ENCODE measurements around the gene RLN2. TPM values are rescaled to one million over a fixed set of nuclear protein-coding genes. Genes with fewer than 3 reads are reported as not detected.
"Not testable (repeated sequence)": the region's sequence is repeated elsewhere in the genome, so short reads cannot be mapped to it uniquely, and the experiment has no call there.

RLN2 gene
- total RNA-seq: 1.1 and 1.5 TPM in 2 replicates

GRCh38 chr9:5303840-5304795 lies at the start of gene RLN2:
TSS of gene RLN2 (minus strand) at chr9:5304716. CDS start at chr9:5304580, 136 bp downstream.
- H3K27me3 Mint-ChIP-seq (ENCODE audit: insufficient read depth); H3K36me3 Mint-ChIP-seq (ENCODE audit: low read depth); H3K9me3 Mint-ChIP-seq; DNase-seq (ENCODE audit: low spot score): not testable (repeated sequence)
- Mint-ChIP-seq H3K27ac (peak within 1 kb of the TSS; percentile 26), H3K4me3 (peak within 1 kb of the TSS; percentile 52), H3K4me1 (ENCODE audit: low read depth) (peaks cover 14% of the 10 kb centered on the region)
- intact Hi-C loops (cut with micrococcal nuclease): loop anchor here (10.0 kb wide), 2 partner anchors 121 to 301 kb away; no protein-coding TSS in a partner anchor

GRCh38 chr9:5354184-5354583 lies 49.7 kb upstream of the RLN2 start:
- H3K27ac Mint-ChIP-seq: no peak overlapping the region
- DNase-seq (ENCODE audit: low spot score): no peak
- peaks cover 22% of the 10 kb centered on the region for H3K9me3 Mint-ChIP-seq
- peaks cover 23% of the 10 kb centered on the region for H3K36me3 Mint-ChIP-seq (ENCODE audit: low read depth)
- intact Hi-C loops (cut with micrococcal nuclease): loop anchor here (5.0 kb wide), 1 partner anchor 37 kb away; no protein-coding TSS in a partner anchor
- H3K4me1 Mint-ChIP-seq (ENCODE audit: low read depth): peaks cover 29% of the 10 kb centered on the region
- no peak overlapping the region for H3K4me3 Mint-ChIP-seq
- H3K27me3 Mint-ChIP-seq (ENCODE audit: insufficient read depth): no peaks in the 10 kb centered on the region

DNA sequence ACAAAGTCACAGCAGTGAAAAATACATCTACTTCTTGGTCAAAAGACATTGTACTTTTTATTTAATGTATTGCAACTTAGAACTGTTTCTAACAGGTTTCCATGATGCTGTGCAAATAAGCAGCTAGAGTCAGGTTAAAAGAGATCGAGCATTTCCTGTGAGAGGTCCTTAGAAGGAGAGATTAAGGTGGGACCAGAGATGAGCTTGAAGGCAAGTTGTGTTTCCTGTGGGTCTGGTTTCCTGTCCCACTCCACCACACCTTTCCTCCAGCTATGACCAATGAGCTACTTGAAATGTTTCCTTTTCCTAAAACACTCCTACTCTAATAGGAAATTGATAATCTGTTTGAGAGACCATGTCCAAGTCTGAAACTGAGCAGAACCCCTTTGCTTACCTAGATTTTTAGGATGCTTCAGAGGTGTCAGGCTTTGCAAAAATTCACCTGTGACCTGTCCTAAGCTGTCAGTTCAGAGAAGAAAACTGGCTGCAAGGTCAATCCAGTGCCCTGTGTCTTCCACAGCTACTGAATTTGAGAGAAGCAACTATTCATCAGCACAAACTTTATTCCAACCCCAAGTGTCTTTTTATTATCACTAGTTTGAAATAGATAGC lies 48.2 kb upstream of the RLN2 start:
- H3K27ac Mint-ChIP-seq: no peak overlapping the region

DNA sequence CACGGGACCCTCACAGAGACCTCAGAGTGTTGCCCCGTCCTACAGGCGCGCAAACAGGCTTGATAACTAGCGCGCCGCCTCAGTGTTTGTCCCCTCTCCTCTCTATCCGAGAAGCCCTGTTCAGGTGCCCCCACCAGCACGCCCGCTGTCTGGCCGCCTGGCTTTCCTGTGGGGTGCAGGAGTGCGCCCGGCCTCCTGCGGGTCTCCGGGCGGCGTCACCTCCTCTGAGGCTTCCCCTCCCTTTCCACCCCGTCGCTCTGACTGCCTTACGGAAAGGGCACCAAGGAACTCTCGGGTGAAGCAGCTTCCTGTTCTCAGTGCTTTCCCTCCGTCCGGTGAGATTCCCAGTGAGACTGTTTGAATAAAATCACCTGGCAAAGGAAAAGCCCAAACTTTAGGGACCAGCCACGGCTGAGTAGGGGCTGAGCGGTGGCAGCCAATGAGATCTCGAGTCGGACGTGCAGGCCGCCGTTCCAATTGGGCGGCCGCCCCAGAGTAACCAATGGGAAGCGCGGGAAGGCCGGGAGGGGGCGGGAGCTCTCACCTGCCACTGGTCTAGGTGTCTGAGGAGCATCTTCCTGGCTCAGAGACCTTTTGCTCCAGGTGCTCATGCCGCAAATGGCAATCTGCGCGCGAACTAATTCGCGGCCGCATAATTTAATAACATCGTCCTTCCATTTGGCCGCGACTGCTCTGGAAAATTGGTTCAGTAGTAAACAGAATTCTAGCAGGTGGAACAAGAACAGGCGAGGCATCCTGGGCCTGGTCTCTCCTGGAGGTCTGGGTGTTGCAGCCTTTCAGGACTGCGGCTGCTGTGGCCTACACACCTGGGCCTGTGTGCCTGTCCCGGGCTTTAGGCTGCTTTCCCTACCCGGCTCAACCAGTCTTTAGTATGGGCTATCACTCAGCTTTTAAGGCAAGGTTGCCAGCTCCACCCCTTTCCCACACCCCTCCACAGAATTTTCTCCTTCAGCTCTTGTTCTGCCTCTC lies 34.8 kb upstream of the RLN2 start, which contains the start of gene RLN1:
RLN1 (minus strand) TSS at position 885 of the 990 bp plus-strand sequence; CDS start at position 755, 130 bp downstream.
- not testable (repeated sequence) for H3K9me3 Mint-ChIP-seq; H3K36me3 Mint-ChIP-seq (ENCODE audit: low read depth); DNase-seq (ENCODE audit: low spot score); H3K27me3 Mint-ChIP-seq (ENCODE audit: insufficient read depth)
- Mint-ChIP-seq H3K4me3 (peak within 1 kb of the TSS; percentile 49), H3K27ac (peak within 1 kb of the TSS; percentile 49), H3K4me1 (ENCODE audit: low read depth) (peaks cover 31% of the 10 kb centered on the region)
- intact Hi-C loops (cut with micrococcal nuclease): loop anchor here (5.0 kb wide), 1 partner anchor 38 kb away; no protein-coding TSS in a partner anchor

More for the DNA sequence above, 48.2 kb upstream of the RLN2 start:
- Mint-ChIP-seq H3K9me3 (peaks cover 28% of the 10 kb centered on the region), H3K4me3 (no peak overlapping the region), H3K36me3 (ENCODE audit: low read depth) (peaks cover 20% of the 10 kb centered on the region), H3K4me1 (ENCODE audit: low read depth) (peaks cover 29% of the 10 kb centered on the region), H3K27me3 (ENCODE audit: insufficient read depth) (no peaks in the 10 kb centered on the region)
- intact Hi-C loops (cut with micrococcal nuclease): loop anchor here (1.0 to 5.0 kb wide), 2 partner anchors 12 to 35 kb away; no protein-coding TSS in a partner anchor
- no peak for DNase-seq (ENCODE audit: low spot score)

DNA sequence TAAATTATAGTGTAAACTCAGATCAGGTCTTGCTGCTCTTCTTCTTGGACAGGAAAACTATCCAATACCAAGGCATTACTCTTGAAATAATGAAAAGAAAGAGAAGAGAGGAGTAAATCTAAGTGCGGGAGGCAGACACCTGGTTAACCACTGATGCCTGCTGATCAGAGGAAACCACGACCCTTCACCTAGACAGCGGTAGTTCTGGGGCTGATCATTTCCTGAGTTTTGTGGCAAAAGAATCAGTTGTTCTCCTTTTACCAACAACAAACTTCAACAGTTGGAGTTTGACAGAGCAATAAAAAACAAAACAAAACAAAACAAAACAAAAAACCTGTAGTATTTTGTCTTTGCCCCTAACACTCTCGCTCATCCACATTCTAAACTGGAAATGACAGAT lies 32.2 kb upstream of the RLN2 start:
- Mint-ChIP-seq H3K9me3 (no peaks in the 10 kb centered on the region), H3K36me3 (ENCODE audit: low read depth) (peaks cover 17% of the 10 kb centered on the region), H3K4me3 (no peak overlapping the region), H3K4me1 (ENCODE audit: low read depth) (peaks cover 36% of the 10 kb centered on the region), H3K27me3 (ENCODE audit: insufficient read depth) (no peaks in the 10 kb centered on the region), H3K27ac (no peak overlapping the region)
- DNase-seq (ENCODE audit: low spot score): peak; percentile 23
- intact Hi-C loops (cut with micrococcal nuclease): loop anchor here (5.0 kb wide), 1 partner anchor 41 kb away; no protein-coding TSS in a partner anchor

- intact Hi-C loops (cut with micrococcal nuclease): not testable (repeated sequence)
Measured at GRCh38 chr9:5331276-5331675, 26.8 kb upstream of the RLN2 start.

GRCh38 chr9:5326893-5327548 lies 22.5 kb upstream of the RLN2 start:
- intact Hi-C loops (cut with micrococcal nuclease): no loop called here

More at GRCh38 chr9:5331276-5331675, 26.8 kb upstream of the RLN2 start:
- H3K9me3 Mint-ChIP-seq; H3K27me3 Mint-ChIP-seq (ENCODE audit: insufficient read depth); DNase-seq (ENCODE audit: low spot score); H3K4me3 Mint-ChIP-seq; H3K27ac Mint-ChIP-seq: not testable (repeated sequence)
- H3K4me1 Mint-ChIP-seq (ENCODE audit: low read depth): peaks cover 16% of the 10 kb centered on the region
- peaks cover 30% of the 10 kb centered on the region for H3K36me3 Mint-ChIP-seq (ENCODE audit: low read depth)

DNA sequence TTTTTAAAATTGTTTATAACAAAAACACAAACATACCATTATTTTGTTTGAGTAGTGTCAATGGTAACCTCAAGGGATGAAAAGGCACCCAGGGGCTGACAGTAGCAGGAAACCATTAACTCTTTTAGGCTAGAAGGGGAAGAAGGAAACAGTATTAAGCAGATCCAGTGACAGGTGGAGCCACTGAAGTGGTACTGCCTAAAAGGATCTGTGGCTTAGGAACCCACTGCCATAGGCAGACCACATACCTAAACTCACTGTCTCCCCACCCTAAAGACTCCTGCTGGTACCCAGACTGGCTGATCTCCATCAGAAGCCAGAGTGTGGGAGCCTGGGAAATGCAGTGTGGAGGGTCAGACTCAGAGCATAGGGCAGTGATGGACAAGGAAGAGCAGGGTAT lies 21.7 kb upstream of the RLN2 start:
- Mint-ChIP-seq H3K4me1 (ENCODE audit: low read depth) (peaks cover 5% of the 10 kb centered on the region), H3K4me3 (no peak overlapping the region), H3K9me3 (no peaks in the 10 kb centered on the region), H3K36me3 (ENCODE audit: low read depth) (peaks cover 11% of the 10 kb centered on the region), H3K27ac (no peak overlapping the region), H3K27me3 (ENCODE audit: insufficient read depth) (no peaks in the 10 kb centered on the region)
- DNase-seq (ENCODE audit: low spot score): no peak
- intact Hi-C loops (cut with micrococcal nuclease): no loop called here

More at GRCh38 chr9:5326893-5327548, 22.5 kb upstream of the RLN2 start:
- DNase-seq (ENCODE audit: low spot score): peak; percentile 15
- Mint-ChIP-seq H3K4me3 (no peak overlapping the region), H3K27ac (no peak overlapping the region), H3K27me3 (ENCODE audit: insufficient read depth) (no peaks in the 10 kb centered on the region), H3K4me1 (ENCODE audit: low read depth) (peaks cover 5% of the 10 kb centered on the region), H3K9me3 (no peaks in the 10 kb centered on the region), H3K36me3 (ENCODE audit: low read depth) (peaks cover 15% of the 10 kb centered on the region)

DNA sequence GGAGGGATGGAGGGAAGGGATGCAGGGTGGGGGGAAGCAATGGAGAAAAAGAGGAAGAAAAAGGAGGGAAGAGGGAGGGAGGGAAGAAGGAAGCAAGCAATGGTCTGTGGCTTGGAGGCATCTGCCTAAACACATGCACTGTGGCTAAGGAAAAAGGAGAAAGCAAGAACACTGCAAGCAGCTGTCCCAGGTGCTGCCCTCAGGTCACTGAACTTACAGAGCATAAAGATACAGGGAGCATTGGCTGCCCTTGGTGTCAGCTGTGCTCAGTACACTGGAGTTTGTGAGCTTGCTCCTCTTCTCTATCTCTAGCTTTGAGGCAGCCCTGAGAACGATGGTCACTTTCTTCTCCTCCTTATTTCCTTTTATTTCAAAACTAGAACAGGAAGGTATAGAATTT lies 17.1 kb upstream of the RLN2 start:
- H3K4me3 Mint-ChIP-seq; H3K27ac Mint-ChIP-seq; H3K4me1 Mint-ChIP-seq (ENCODE audit: low read depth); intact Hi-C loops (cut with micrococcal nuclease); H3K36me3 Mint-ChIP-seq (ENCODE audit: low read depth); H3K9me3 Mint-ChIP-seq; DNase-seq (ENCODE audit: low spot score); H3K27me3 Mint-ChIP-seq (ENCODE audit: insufficient read depth): not testable (repeated sequence)

DNA sequence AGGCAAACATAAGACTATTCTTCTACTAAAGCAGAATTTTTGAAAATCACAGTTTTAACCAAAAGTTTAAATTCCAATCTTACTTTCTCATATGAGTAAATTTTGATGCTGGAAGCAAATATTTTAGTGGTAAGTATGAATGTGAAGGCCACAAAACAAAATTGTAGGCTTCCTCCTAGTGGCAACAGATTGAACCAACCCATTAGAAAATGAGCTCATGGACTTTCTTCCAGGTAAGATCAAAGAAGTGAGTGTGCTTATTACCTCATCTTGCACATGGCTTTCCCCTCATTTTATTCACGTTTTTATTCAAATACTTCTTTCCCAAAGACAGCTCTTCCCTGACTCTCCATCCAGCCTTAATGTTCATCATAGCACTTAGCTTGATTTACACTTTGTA lies 16.5 kb upstream of the RLN2 start:
- Mint-ChIP-seq H3K27me3 (ENCODE audit: insufficient read depth) (no peaks in the 10 kb centered on the region), H3K9me3 (peaks cover 11% of the 10 kb centered on the region), H3K4me3 (no peak overlapping the region), H3K27ac (no peak overlapping the region), H3K4me1 (ENCODE audit: low read depth) (peaks cover under 1% of the 10 kb centered on the region), H3K36me3 (ENCODE audit: low read depth) (peaks cover 9% of the 10 kb centered on the region)
- intact Hi-C loops (cut with micrococcal nuclease): no loop called here
- no peak for DNase-seq (ENCODE audit: low spot score)

DNA sequence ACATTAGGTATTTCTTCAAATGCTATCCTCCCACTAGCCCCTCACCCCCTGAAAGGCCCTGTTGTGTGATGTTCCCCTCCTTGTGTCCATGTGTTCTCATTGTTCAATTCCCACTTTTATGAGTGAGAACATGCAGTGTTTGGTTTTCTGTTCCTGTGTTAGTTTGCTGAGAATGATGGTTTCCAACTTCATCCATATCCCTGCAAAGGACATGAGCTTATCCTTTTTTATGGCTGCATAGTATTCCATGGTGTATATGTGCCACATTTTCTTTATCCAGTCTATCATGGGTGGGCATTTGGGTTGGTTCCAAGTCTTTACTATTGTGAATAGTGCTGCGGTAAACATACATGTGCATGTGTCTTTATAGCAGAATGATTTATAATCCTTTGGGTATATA lies 11.9 kb upstream of the RLN2 start:
- H3K4me1 Mint-ChIP-seq (ENCODE audit: low read depth): not testable (repeated sequence)
- intact Hi-C loops (cut with micrococcal nuclease): loop anchor here (5.0 kb wide), 1 partner anchor 36 kb away; no protein-coding TSS in a partner anchor

More for the DNA sequence above, 11.9 kb upstream of the RLN2 start:
- not testable (repeated sequence) for H3K27me3 Mint-ChIP-seq (ENCODE audit: insufficient read depth); H3K27ac Mint-ChIP-seq; H3K4me3 Mint-ChIP-seq; DNase-seq (ENCODE audit: low spot score)
- Mint-ChIP-seq H3K9me3 (peaks cover 27% of the 10 kb centered on the region), H3K36me3 (ENCODE audit: low read depth) (peaks cover 16% of the 10 kb centered on the region)

Data from activated T-helper 1 cell treated with anti-CD3 and anti-CD28 coated beads, Interleukin-12 subunit alpha, Interleukin-12 subunit beta, Interleukin-2, Interleukin-4 antibody, amounts not matched to agents 30 ng/mL and 10 ng/mL and 1 ng/mL, durations not matched to agents 14 hours and 24 hours and 36 hours (primary cell).